Glutamatergic neuron (in vitro differentiated cells): ENCODE data around the gene ST3GAL6. TPM values are rescaled to one million over a fixed set of nuclear protein-coding genes. Genes with fewer than 3 reads are reported as not detected.

ENCODE experiments used
- DNase-seq: peaks from one replicate; pipeline ENCODE4 v3.0.0; 2022
- H3K27ac Mint-ChIP-seq: one replicate; pipeline ENCODE4 v1.8.0; 2020; ENCODE audit warnings: mild to moderate bottlenecking, mixed read lengths, inconsistent platforms; ENCODE audit not compliant: unreplicated experiment
- H3K27me3 Mint-ChIP-seq: one replicate; pipeline ENCODE4 v1.8.0; 2020; ENCODE audit warnings: mild to moderate bottlenecking, moderate library complexity, mixed read lengths, inconsistent platforms; ENCODE audit not compliant: unreplicated experiment
- H3K36me3 Mint-ChIP-seq: one replicate; pipeline ENCODE4 v1.8.0; 2020; ENCODE audit warnings: mild to moderate bottlenecking, mixed read lengths, inconsistent platforms; ENCODE audit not compliant: unreplicated experiment
- H3K4me1 Mint-ChIP-seq: one replicate; pipeline ENCODE4 v1.8.0; 2020; ENCODE audit warnings: mild to moderate bottlenecking, low read depth, mixed read lengths, inconsistent platforms; ENCODE audit not compliant: unreplicated experiment
- H3K4me3 Mint-ChIP-seq: one replicate; pipeline ENCODE4 v1.8.0; 2020; ENCODE audit warnings: mild to moderate bottlenecking, mixed read lengths, inconsistent platforms; ENCODE audit not compliant: unreplicated experiment
- H3K9me3 Mint-ChIP-seq: one replicate; pipeline ENCODE4 v1.8.0; 2020; ENCODE audit warnings: mild to moderate bottlenecking, moderate library complexity, mixed read lengths, inconsistent platforms; ENCODE audit not compliant: unreplicated experiment
- total RNA-seq: library from RNA; stranded (reverse); fragmentation: NEBNext Ultra II Directional; extraction: Animal tissue kit (Norgen Biotek cat#: 25700); gene quantifications from one replicate; pipeline ENCODE4 v1.2.1, GENCODE V29; 2021; ENCODE audit not compliant: unreplicated experiment
- TF ChIP-seq, protein P1 (sequence below): fragments of 200-600 bp; sonication (generic); IDR thresholded peaks from one replicate; pipeline ENCODE4 v1.5.0; 2021; ENCODE audit not compliant: partially characterized antibody, unreplicated experiment

The ST3GAL6 gene
- total RNA-seq, 1 donor from 2014 or later, result 52.9 TPM

DNA sequence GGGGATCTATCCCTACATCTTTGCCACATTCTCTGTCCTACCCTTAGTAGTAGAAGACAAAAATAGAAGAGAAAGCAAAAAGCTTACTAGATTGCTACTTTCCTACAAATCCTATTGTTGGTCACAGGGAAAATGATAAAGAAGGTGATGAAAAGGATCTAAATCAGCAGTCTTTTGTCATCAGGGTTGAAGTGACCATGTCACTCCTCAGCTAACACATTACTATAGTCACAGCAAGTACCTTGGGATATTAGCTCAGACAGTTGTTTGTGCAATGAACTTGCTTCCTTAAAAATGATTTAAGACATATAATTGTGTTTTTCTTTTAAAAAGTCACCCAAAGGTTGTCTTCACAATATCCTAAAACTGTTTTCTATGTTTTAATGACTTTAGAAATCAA, 6.3 kb downstream of the ST3GAL6 start:
- H3K27me3 Mint-ChIP-seq, result no peaks in the 10 kb centered on the region
- no peaks in the 10 kb centered on the region for H3K36me3 Mint-ChIP-seq

DNA sequence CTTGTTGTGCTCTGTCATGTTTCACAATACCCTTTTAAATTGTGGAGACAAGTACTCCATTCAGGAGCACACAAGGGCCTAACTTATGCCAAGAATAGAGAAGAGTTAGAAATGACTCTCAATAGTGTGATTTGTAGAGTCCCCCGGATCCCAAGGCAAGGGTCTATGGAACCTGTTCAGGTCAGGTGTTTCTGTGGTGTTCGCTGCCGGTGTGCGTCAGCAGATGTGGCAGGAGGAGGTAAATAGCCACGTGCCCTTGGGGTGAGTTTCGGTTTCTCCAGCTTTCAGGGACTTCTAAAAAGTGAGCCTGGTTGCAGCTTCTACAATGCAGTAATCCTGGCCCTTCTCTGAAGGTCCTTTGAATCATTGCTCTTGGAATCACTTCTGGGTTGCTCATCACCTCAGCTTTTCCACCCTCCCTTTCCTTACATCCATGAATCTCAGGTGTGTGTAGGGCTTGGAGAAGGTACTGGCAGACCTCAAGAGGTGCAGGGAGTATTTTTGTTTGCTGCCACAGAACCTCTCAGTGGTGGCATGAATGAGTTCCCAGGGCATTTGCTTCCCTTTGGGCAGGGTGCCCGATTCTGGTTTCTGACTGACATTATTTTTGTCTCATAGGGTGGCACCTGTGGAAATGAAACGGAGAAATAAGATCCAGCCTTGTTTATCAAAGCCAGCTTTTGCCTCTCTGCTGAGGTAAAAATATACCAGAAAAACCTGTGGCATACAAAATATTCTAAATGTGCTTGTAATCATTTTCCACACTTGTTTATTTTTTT, 7.3 kb downstream of the ST3GAL6 start:
- no peaks in the 10 kb centered on the region for H3K36me3 Mint-ChIP-seq
- H3K27ac Mint-ChIP-seq, result peak overlapping the region; percentile 1

More for the DNA sequence above, 6.3 kb downstream of the ST3GAL6 start:
- H3K9me3 Mint-ChIP-seq, result no peaks in the 10 kb centered on the region
- H3K4me3 Mint-ChIP-seq, result no peak overlapping the region
- peaks cover 12% of the 10 kb centered on the region for H3K4me1 Mint-ChIP-seq
- TF ChIP-seq, protein P1, sequence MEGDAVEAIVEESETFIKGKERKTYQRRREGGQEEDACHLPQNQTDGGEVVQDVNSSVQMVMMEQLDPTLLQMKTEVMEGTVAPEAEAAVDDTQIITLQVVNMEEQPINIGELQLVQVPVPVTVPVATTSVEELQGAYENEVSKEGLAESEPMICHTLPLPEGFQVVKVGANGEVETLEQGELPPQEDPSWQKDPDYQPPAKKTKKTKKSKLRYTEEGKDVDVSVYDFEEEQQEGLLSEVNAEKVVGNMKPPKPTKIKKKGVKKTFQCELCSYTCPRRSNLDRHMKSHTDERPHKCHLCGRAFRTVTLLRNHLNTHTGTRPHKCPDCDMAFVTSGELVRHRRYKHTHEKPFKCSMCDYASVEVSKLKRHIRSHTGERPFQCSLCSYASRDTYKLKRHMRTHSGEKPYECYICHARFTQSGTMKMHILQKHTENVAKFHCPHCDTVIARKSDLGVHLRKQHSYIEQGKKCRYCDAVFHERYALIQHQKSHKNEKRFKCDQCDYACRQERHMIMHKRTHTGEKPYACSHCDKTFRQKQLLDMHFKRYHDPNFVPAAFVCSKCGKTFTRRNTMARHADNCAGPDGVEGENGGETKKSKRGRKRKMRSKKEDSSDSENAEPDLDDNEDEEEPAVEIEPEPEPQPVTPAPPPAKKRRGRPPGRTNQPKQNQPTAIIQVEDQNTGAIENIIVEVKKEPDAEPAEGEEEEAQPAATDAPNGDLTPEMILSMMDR, result no peak
- no peak overlapping the region for H3K27ac Mint-ChIP-seq
- DNase-seq, result no peak

DNA sequence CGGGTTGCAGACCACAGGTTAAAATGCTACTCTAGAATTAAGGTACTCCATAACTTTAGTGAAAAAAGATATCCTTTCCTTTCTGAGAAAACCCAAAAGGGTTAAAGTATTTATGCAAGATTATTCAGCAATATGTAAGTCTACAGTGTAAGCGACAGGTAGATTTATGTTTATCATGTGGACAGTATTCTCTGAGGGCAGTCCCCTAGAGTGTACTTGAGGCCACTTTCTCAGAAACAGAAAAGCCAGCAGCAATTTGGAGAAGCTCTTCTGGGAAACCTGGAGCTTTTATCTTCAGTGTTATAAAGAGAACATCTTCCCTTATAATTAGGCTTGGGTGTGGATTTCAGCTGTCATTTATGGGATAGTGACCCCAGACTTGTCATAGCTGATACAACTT, 8.9 kb downstream of the ST3GAL6 start:
- Mint-ChIP-seq H3K9me3 (no peaks in the 10 kb centered on the region), H3K4me1 (peaks cover 12% of the 10 kb centered on the region), H3K36me3 (no peaks in the 10 kb centered on the region), H3K27me3 (no peaks in the 10 kb centered on the region), H3K4me3 (no peak overlapping the region), H3K27ac (no peak overlapping the region)
- DNase-seq, result no peak
- TF ChIP-seq, protein P1, result no peak

More for the DNA sequence above, 7.3 kb downstream of the ST3GAL6 start:
- H3K27me3 Mint-ChIP-seq, result no peaks in the 10 kb centered on the region
- TF ChIP-seq, protein P1, result no peak
- H3K4me3 Mint-ChIP-seq, result no peak overlapping the region
- no peak for DNase-seq
- H3K9me3 Mint-ChIP-seq, result no peaks in the 10 kb centered on the region
- H3K4me1 Mint-ChIP-seq, result peaks cover 12% of the 10 kb centered on the region

DNA sequence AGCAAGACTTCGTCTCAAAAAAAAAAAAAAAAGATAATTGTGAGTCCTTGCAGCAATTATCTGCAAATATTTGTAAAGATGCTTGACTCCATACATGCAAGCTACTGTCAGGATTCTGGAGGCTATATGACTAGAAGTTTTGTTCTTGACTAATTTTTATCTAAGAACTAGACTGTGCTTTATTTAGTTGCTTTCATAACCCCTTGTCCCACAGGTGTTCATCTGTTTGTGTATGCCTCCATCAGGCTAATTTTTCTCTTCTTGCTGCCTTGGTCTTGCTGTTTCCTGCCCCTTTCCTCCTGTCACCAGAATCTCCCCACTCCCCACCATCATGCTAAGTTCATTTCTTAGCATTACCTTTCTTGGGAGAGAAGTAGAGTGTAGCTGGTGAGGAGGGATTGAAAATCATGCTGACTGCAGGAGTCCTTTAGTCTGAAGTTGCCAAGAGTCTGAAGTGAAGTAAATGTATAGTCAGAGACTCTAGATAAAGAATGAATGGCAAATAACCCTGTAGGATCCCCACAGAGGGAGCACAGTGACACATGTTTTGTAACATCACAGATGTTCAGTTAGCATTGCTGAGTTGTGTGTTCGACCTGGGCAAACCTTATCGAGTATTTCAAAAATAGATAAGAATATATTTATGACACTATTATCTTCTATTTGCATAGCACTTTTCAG, 12.5 kb downstream of the ST3GAL6 start:
- peaks cover 2% of the 10 kb centered on the region for H3K27me3 Mint-ChIP-seq
- TF ChIP-seq, protein P1, result no peak
- no peaks in the 10 kb centered on the region for H3K9me3 Mint-ChIP-seq
- H3K4me3 Mint-ChIP-seq, result no peak overlapping the region
- H3K4me1 Mint-ChIP-seq, result peaks cover 10% of the 10 kb centered on the region
- no peaks in the 10 kb centered on the region for H3K36me3 Mint-ChIP-seq
- H3K27ac Mint-ChIP-seq, result no peak overlapping the region
- DNase-seq, result no peak

DNA sequence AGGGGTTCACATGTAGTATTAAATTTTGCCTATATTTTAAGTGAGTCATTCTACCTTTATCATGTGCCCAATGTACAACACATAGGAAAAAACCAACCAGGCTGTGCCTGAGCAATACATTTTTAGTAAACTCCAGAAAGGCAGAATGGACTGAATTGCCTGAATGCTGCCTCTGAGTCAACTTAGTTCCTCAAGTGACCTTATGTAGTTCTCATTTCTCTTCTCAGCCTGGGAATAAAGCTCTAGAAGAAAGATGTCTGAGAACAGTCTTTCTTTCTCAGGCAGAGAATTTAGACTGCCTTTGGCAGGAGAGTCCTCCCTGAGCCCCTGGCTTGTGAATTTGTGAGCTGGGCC, 13.0 kb downstream of the ST3GAL6 start:
- DNase-seq, result no peak
- TF ChIP-seq, protein P1, result no peak
- no peak overlapping the region for H3K27ac Mint-ChIP-seq
- H3K9me3 Mint-ChIP-seq, result no peaks in the 10 kb centered on the region
- no peak overlapping the region for H3K4me3 Mint-ChIP-seq
- H3K36me3 Mint-ChIP-seq, result no peaks in the 10 kb centered on the region
- H3K4me1 Mint-ChIP-seq, result peaks cover 8% of the 10 kb centered on the region
- peaks cover 2% of the 10 kb centered on the region for H3K27me3 Mint-ChIP-seq
